GM21390 (cell line): ENCODE measurements around the gene GCGR.
"Not testable (repeated sequence)": the region's sequence is repeated elsewhere in the genome, so short reads cannot be mapped to it uniquely, and the experiment has no call there.

Source experiments
- ATAC-seq: cut with Tn5 transposase; IDR thresholded peaks from one replicate; pipeline ENCODE4 v1.9.1; 2021; ENCODE audit not compliant: unreplicated experiment

Gene GCGR

GRCh38 chr17:81831957-81832607 is 28.1 kb downstream of the GCGR start:
- ATAC-seq = peak; percentile 2

- peak; percentile 65 for ATAC-seq
These were observed 28.7 kb downstream of the GCGR start for GRCh38 chr17:81832608-81833159.

GRCh38 chr17:81833160-81833920 is 29.4 kb downstream of the GCGR start, which contains the start of gene MCRIP1:
TSS of gene MCRIP1 (minus strand) at chr17:81833291. CDS start at chr17:81824506, 8,785 bp downstream.
- ATAC-seq = peak; percentile 64

GRCh38 chr17:81833921-81834830 is 30.2 kb downstream of the GCGR start:
- ATAC-seq = no peak

- ATAC-seq = no peak
These were observed 30.9 kb downstream of the GCGR start, which contains the start of gene PPP1R27 for GRCh38 chr17:81834831-81835267. TSS of gene PPP1R27 (minus strand) at chr17:81835050. CDS start at chr17:81834953, 97 bp downstream.

- no peak for ATAC-seq
These were observed 33.7 kb downstream of the GCGR start for GRCh38 chr17:81837641-81838040.

GRCh38 chr17:81838753-81839255 is 34.9 kb downstream of the GCGR start:
- no peak for ATAC-seq

- no peak for ATAC-seq
These were observed 35.4 kb downstream of the GCGR start for GRCh38 chr17:81839301-81839700.

- ATAC-seq = not testable (repeated sequence)
These were observed 36.1 kb downstream of the GCGR start for GRCh38 chr17:81840059-81840458.

- no peak for ATAC-seq
These were observed 37.2 kb downstream of the GCGR start for GRCh38 chr17:81840826-81841778.

- no peak for ATAC-seq
These were observed 37.9 kb downstream of the GCGR start for GRCh38 chr17:81841866-81842265.

GRCh38 chr17:81842378-81842724 is 38.4 kb downstream of the GCGR start:
- no peak for ATAC-seq

GRCh38 chr17:81842725-81843504 is 39.0 kb downstream of the GCGR start:
- ATAC-seq = no peak

- ATAC-seq = no peak
These were observed 39.9 kb downstream of the GCGR start for GRCh38 chr17:81843713-81844326.

GRCh38 chr17:81844327-81844851 is 40.4 kb downstream of the GCGR start:
- no peak for ATAC-seq

GRCh38 chr17:81844887-81845286 is 40.9 kb downstream of the GCGR start:
- ATAC-seq = no peak

GRCh38 chr17:81845361-81845760 is 41.4 kb downstream of the GCGR start:
- ATAC-seq = no peak
